Panc1 (cell line): ENCODE data around the gene KLK5. TPM values are rescaled to one million over a fixed set of nuclear protein-coding genes. Genes with fewer than 3 reads are reported as not detected.

Source experiments
- ATAC-seq: fragments of 200-7000 bp; cut with Tn5 transposase; 2 replicates; pipeline ENCODE4 v1.9.1; 2020; ENCODE audit warnings: mild to moderate bottlenecking, moderate library complexity
- BruUV-seq: library from RNA; stranded (reverse); fragments of 400-500 nt; replicated peaks from 2 replicates; lab custom pipeline; 2021; lab: Mats Ljungman, UMichigan
- CTCF ChIA-PET: fragments of 300-600 bp; sonication (Branson Sonifier 250); formaldehyde crosslinking; loops from one replicate; lab custom pipeline; 2022; ENCODE audit warnings: antibody characterized with exemption; lab: Charles Lee
- POLR2A ChIA-PET: fragments of 300-600 bp; sonication (Branson Sonifier 250); formaldehyde crosslinking; loops from one replicate; lab custom pipeline; 2022; ENCODE audit warnings: antibody characterized with exemption; lab: Charles Lee
- DNase-seq: peaks from one replicate; pipeline ENCODE4 v3.0.0-alpha.2; 2010; ENCODE audit warnings: low read depth, low spot score
- H3K27ac ChIP-seq: 2 replicates; pipeline ENCODE4 v1.5.1; 2011; ENCODE audit warnings: mild to moderate bottlenecking, low read length, inconsistent platforms
- H3K27me3 ChIP-seq: fragments of 200-500 bp; sonication (Bioruptor generic); 2 replicates; pipeline ENCODE4 v1.6.0; 2014; ENCODE audit warnings: low read length, inconsistent platforms; ENCODE audit not compliant: control insufficient read depth, insufficient read depth
- H3K36me3 ChIP-seq: fragments of 200-500 bp; sonication (Bioruptor generic); 2 replicates; pipeline ENCODE4 v1.5.1; 2014; ENCODE audit warnings: inconsistent platforms, mild to moderate bottlenecking, low read length, moderate library complexity; ENCODE audit not compliant: control insufficient read depth, insufficient read depth
- H3K4me1 ChIP-seq: 2 replicates; pipeline ENCODE4 v1.5.1; 2011; ENCODE audit warnings: inconsistent platforms, mild to moderate bottlenecking, low read length, moderate library complexity; ENCODE audit not compliant: control insufficient read depth, insufficient read depth
- H3K4me3 ChIP-seq, 2 experiments: 2 replicates each; pipeline ENCODE4 v1.5.1; 2011 to 2012; ENCODE audit warnings: low read depth in 2 of 2, low read length in 2 of 2, mild to moderate bottlenecking in 2 of 2, inconsistent platforms in 1 of 2, moderate library complexity in 1 of 2
- H3K9me3 ChIP-seq: fragments of 200-500 bp; sonication (Bioruptor generic); 2 replicates; pipeline ENCODE4 v1.5.1; 2014; ENCODE audit warnings: low read depth, mild to moderate bottlenecking, inconsistent platforms, low read length, moderate library complexity; ENCODE audit not compliant: control insufficient read depth, insufficient read depth
- CTCF ChIP-seq: fragments of 450-650 bp; IDR thresholded peaks from 2 replicates; pipeline ENCODE4 v1.5.1; 2017; ENCODE audit warnings: mild to moderate bottlenecking
- POLR2AphosphoS5 ChIP-seq: IDR thresholded peaks from 2 replicates; pipeline ENCODE4 v1.6.1; 2012; ENCODE audit warnings: mild to moderate bottlenecking, low read depth, low read length, moderate library complexity
- REST ChIP-seq, 2 experiments: IDR thresholded peaks; 2 replicates each; pipeline ENCODE4 v1.6.1; 2011 to 2012; ENCODE audit warnings: low read depth in 2 of 2, control low read depth in 1 of 2, low read length in 1 of 2, mild to moderate bottlenecking in 1 of 2, moderate library complexity in 1 of 2; ENCODE audit not compliant: insufficient read depth in 1 of 2
- SIN3A ChIP-seq: IDR thresholded peaks from 2 replicates; pipeline ENCODE4 v1.6.1; 2012; ENCODE audit warnings: low read depth, mild to moderate bottlenecking, low read length, moderate library complexity, borderline replicate concordance; ENCODE audit not compliant: insufficient read depth
- TCF7L2 ChIP-seq: IDR thresholded peaks from 2 replicates; pipeline ENCODE4 v1.6.1; 2011; ENCODE audit warnings: mild to moderate bottlenecking, low read depth, low read length, inconsistent platforms
- in situ Hi-C: cut with HindIII; loops from 2 replicates; pipeline ENCODE4 v1.10.0; 2016; ENCODE audit warnings: low sequenced_read_pairs, low pct_unique_long_range_greater_than_20kb
- intact Hi-C: fragments of 100-400 bp; cut with micrococcal nuclease; formaldehyde crosslinking; loops from one replicate; pipeline ENCODE4 v1.10.0; 2022; ENCODE audit not compliant: unreplicated experiment
- total RNA-seq: library from RNA; stranded (reverse); gene quantifications from one replicate; pipeline ENCODE4 v1.2.1, GENCODE V29; 2021; ENCODE audit not compliant: unreplicated experiment

KLK5 gene
- total RNA-seq, 1 experiment from 2014 or later: not detected

DNA sequence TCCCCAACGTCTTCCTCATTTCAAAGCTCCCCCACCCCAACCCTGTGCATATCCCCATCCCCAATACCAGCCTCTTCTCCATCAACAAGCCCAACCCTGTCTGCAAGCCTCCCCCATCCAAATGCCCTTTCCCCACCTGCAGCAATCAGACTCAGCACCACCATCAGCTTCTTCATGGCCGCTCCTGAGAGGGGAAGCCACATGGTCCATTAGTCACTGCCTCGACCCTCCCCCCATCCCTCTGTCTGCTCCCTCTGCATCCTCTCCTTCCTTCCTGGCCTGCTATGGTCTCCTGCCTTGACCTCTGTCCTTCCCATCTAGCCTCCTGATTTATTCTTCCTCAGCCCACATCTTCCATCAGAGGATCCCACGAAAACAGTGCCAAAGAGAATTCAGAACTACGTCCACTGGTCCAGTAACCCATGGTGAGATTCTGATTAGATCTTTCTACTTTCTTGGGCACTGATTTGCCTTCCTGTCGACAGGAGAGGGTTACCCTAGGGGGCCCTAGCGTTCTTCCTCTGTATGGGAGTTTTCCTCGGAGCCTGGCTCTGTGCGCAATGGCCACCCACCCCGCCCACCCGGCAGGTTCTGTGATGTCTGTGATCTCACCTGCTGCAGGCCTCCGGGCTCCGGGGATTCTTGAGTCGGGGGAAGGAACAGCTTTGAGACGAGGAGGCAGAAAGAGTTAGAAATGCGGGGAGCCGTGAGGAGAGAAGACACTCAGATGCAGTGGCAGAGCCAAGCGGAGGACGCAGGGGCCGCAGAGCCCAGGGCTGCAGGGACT, 15.3 kb upstream of the KLK5 start:
- Histone ChIP-seq H3K27me3 (no peaks in the 10 kb centered on the region; the same call in 1 of the 2 replicates), H3K36me3 (no peaks in the 10 kb centered on the region), H3K4me1 (no peaks in the 10 kb centered on the region), H3K9me3 (no peaks in the 10 kb centered on the region), H3K4me3 (no peak overlapping the region), H3K27ac (no peak overlapping the region)
- in situ Hi-C loops: no loop called here
- POLR2A ChIA-PET: no interaction called here
- BruUV-seq: no TSS peak
- no peak for TF ChIP-seq TCF7L2
- no peak for TF ChIP-seq POLR2AphosphoS5
- no peak for TF ChIP-seq CTCF
- no peak for TF ChIP-seq SIN3A
- TF ChIP-seq REST (IDR thresholded peaks at IDR 0.05; ENCODE audit: insufficient read depth in 1 of 2, low read depth in 2 of 2, low read length in 1 of 2): no peak
- no peak for ATAC-seq
- CTCF ChIA-PET: no interaction called here
- no peak for DNase-seq
- intact Hi-C loops: no loop called here

- H3K9me3 ChIP-seq: no peaks in the 10 kb centered on the region
- BruUV-seq: no TSS peak
- no peaks in the 10 kb centered on the region for H3K36me3 ChIP-seq
- H3K4me1 ChIP-seq: no peaks in the 10 kb centered on the region
- in situ Hi-C loops: no loop called here
- no peak overlapping the region for H3K27ac ChIP-seq
- intact Hi-C loops: no loop called here
- ChIA-PET POLR2A (no interaction called here), CTCF (no interaction called here)
- no peak overlapping the region for H3K4me3 ChIP-seq
- ATAC-seq (no peak), DNase-seq (no peak)
- H3K27me3 ChIP-seq: no peaks in the 10 kb centered on the region; the same call in 1 of the 2 replicates
- no peak for TF ChIP-seq TCF7L2
- no peak for TF ChIP-seq SIN3A
Observed at GRCh38 chr19:50964266-50964665, 11.4 kb upstream of the KLK5 start.

GRCh38 chr19:50963381-50963780, 10.5 kb upstream of the KLK5 start:
- intact Hi-C loops (no loop called here), in situ Hi-C loops (no loop called here)
- Histone ChIP-seq H3K4me1 (no peaks in the 10 kb centered on the region), H3K36me3 (no peaks in the 10 kb centered on the region), H3K9me3 (no peaks in the 10 kb centered on the region), H3K4me3 (no peak overlapping the region), H3K27ac (no peak overlapping the region), H3K27me3 (no peaks in the 10 kb centered on the region; the same call in 1 of the 2 replicates)
- BruUV-seq: no TSS peak
- DNase-seq (no peak), ATAC-seq (no peak)
- ChIA-PET POLR2A (no interaction called here), CTCF (no interaction called here)
- no peak for TF ChIP-seq POLR2AphosphoS5
- no peak for TF ChIP-seq SIN3A
- TF ChIP-seq CTCF: no peak
- TF ChIP-seq TCF7L2: no peak
- no peak for TF ChIP-seq REST (IDR thresholded peaks at IDR 0.05; ENCODE audit: insufficient read depth in 1 of 2, low read depth in 2 of 2, low read length in 1 of 2)
